ENCODE measurements around the gene TAPBPL. TPM values are rescaled to one million over a fixed set of nuclear protein-coding genes. Genes with fewer than 3 reads are reported as not detected.

Gene TAPBPL
- total and polyA plus RNA-seq, 10 donors: 15.0 to 50.1 (median 39.0) TPM

DNA sequence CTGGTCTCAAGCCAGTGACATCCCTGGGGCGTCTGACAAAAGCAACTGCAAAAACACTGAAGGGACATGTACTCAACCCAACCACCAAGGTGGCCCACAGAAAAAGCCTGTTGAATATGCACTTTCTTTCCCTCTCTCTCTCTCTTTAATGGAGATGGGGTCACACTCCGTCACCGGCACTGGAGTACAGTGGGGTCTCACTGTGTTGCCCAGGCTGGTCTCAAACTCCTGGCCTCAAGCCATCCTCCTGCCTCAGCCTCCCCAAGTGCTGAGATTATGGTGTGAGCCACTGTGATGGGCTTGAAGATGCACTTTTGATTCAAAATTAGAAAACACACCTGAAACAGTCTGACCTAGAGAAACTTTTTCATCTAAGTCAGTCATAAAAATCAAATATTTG, 14.3 kb upstream of the TAPBPL start:
- TF ChIP-seq, protein P1, sequence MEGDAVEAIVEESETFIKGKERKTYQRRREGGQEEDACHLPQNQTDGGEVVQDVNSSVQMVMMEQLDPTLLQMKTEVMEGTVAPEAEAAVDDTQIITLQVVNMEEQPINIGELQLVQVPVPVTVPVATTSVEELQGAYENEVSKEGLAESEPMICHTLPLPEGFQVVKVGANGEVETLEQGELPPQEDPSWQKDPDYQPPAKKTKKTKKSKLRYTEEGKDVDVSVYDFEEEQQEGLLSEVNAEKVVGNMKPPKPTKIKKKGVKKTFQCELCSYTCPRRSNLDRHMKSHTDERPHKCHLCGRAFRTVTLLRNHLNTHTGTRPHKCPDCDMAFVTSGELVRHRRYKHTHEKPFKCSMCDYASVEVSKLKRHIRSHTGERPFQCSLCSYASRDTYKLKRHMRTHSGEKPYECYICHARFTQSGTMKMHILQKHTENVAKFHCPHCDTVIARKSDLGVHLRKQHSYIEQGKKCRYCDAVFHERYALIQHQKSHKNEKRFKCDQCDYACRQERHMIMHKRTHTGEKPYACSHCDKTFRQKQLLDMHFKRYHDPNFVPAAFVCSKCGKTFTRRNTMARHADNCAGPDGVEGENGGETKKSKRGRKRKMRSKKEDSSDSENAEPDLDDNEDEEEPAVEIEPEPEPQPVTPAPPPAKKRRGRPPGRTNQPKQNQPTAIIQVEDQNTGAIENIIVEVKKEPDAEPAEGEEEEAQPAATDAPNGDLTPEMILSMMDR (IDR thresholded peaks at IDR 0.05 in 8 of 11, conservative IDR thresholded peaks at IDR 0.05 in 3 of 11): no peak
- TF ChIP-seq POLR2A (IDR thresholded peaks at IDR 0.05) (no peak), POLR2AphosphoS5 (IDR thresholded peaks at IDR 0.05) (no peak)
- no peak for DNase-seq
- H3K27me3 ChIP-seq (replicated peaks in 1 of 7): no peaks in the 10 kb centered on the region
- H3K4me1 ChIP-seq: peaks cover 5 to 23% (median 14%) of the 10 kb centered on the region in 6 donors
- no peak overlapping the region for H3K27ac ChIP-seq
- H3K36me3 ChIP-seq: no peaks in the 10 kb centered on the region
- 90 to 95% (median 92%) methylated on average over 3 of the region's 3 CpGs for WGBS, 5 donors
- no peak overlapping the region for H3K4me3 ChIP-seq
- no peaks in the 10 kb centered on the region for H3K9me3 ChIP-seq
- intact Hi-C loops (cut with DNase I; ENCODE audit: low total_unique reads): no loop called here

DNA sequence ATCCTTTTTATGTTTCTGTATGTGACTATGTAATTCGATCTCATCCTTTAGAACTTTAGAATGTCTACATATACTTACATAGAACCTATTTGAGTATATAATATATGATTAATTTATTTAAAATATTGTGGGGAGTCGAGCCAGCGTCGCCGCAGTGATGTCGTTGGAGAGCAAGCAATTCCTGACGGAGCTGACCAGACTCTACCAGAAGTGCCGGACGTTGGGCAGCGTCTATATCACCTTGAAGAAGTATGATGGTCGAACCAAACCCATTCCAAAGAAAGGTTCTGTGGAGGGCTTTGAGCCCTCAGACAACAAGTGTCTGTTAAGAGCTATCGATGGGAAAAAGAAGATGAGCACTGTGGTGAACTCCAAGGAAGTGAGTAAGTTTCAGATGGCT, 13.5 kb upstream of the TAPBPL start:
- no peak for DNase-seq
- Histone ChIP-seq H3K27ac (no peak overlapping the region), H3K36me3 (no peaks in the 10 kb centered on the region), H3K27me3 (replicated peaks in 1 of 7) (no peaks in the 10 kb centered on the region), H3K4me3 (no peak overlapping the region), H3K9me3 (no peaks in the 10 kb centered on the region), H3K4me1 (peaks cover 3 to 23% (median 14%) of the 10 kb centered on the region in 6 donors)
- intact Hi-C loops (cut with DNase I; ENCODE audit: low total_unique reads): no loop called here
- 91 to 96% (median 93%) methylated on average over 12 of the region's 12 CpGs for WGBS, 5 donors
- TF ChIP-seq, protein P1 (IDR thresholded peaks at IDR 0.05 in 8 of 11, conservative IDR thresholded peaks at IDR 0.05 in 3 of 11): no peak
- TF ChIP-seq POLR2AphosphoS5 (IDR thresholded peaks at IDR 0.05) (no peak), POLR2A (IDR thresholded peaks at IDR 0.05) (no peak)

DNA sequence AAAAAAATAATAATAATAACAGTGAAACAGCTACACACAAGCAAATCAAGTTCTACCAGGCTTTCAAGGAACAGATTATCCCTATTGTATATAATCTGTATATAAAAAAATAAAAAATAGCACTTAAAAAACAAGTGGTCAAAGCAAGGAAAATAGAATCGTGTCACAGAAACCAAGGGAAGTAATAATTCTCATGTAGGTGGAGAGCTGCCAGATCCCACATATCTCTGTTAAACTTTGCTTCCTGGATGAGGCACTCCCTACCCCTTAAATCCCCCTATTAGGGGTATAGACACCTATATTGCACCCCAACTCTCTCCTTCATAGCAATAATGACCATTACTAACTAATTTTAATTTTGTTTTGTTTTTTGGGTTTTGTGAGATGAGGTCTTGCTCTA, 11.5 kb upstream of the TAPBPL start:
- no peaks in the 10 kb centered on the region for H3K9me3 ChIP-seq
- intact Hi-C loops (cut with DNase I; ENCODE audit: low total_unique reads): no loop called here
- H3K27me3 ChIP-seq (replicated peaks in 1 of 7): no peaks in the 10 kb centered on the region
- no peak for DNase-seq
- H3K36me3 ChIP-seq: no peaks in the 10 kb centered on the region
- 13 to 21% (median 13%) methylated on average over 1 of the region's 1 CpG for WGBS, 5 donors
- H3K4me3 ChIP-seq: no peak overlapping the region
- H3K4me1 ChIP-seq: peaks cover 0 to 31% (median 20%) of the 10 kb centered on the region in 6 donors
- H3K27ac ChIP-seq: no peak overlapping the region
- TF ChIP-seq POLR2AphosphoS5 (IDR thresholded peaks at IDR 0.05) (no peak), POLR2A (IDR thresholded peaks at IDR 0.05) (no peak)
- TF ChIP-seq, protein P1 (IDR thresholded peaks at IDR 0.05 in 8 of 11, conservative IDR thresholded peaks at IDR 0.05 in 3 of 11): no peak

DNA sequence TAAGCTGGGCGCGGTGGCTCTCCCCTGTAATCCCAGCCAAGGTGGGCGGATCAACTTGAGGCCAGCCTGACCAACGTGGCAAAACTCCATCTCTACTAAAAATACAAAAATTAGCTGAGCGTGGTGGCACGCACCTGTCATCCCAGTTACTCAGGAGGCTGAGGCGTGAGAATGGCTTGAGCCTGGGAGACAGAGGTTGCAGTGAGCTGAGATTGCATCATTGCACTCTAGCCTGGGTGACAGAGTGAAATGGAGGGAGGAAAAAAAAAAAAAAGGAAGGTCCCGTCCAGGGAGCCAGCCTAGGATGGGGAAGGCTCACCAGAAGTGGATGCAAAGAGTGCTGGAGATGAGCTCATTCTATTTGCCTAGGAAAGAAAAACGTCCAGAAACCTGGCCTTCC, 9.0 kb upstream of the TAPBPL start:
- Histone ChIP-seq H3K4me3 (no peak overlapping the region), H3K27me3 (replicated peaks in 1 of 7) (no peaks in the 10 kb centered on the region), H3K4me1 (peaks cover 0 to 55% (median 30%) of the 10 kb centered on the region in 6 donors), H3K9me3 (no peaks in the 10 kb centered on the region), H3K27ac (peak overlapping the region in 7 of 8 donors; percentile 53 to 90 (median 83)), H3K36me3 (peaks cover 0 to 18% (median 2%) of the 10 kb centered on the region in 6 donors)
- TF ChIP-seq POLR2A (IDR thresholded peaks at IDR 0.05) (no peak), POLR2AphosphoS5 (IDR thresholded peaks at IDR 0.05) (no peak)
- TF ChIP-seq, protein P1 (IDR thresholded peaks at IDR 0.05 in 8 of 11, conservative IDR thresholded peaks at IDR 0.05 in 3 of 11): no peak
- DNase-seq: no peak
- WGBS, 5 donors: 71 to 83% (median 76%) methylated on average over 9 of the region's 9 CpGs
- intact Hi-C loops (cut with DNase I; ENCODE audit: low total_unique reads): no loop called here
